SK-N-SH treated with all-trans-retinoic acid at 6 μM for 48 hours (cell line): ENCODE measurements around the gene ASTN2.

Experiments used
- CREB5 ChIP-seq: fragments of 250-450 bp; sonication (Bioruptor Pico); IDR thresholded peaks from 2 replicates; pipeline ENCODE4 v1.5.1; 2020; ENCODE audit warnings: low read depth, mild to moderate bottlenecking, moderate library complexity
- ESRRG ChIP-seq: fragments of 250-450 bp; sonication (Bioruptor Pico); IDR thresholded peaks from 2 replicates; pipeline ENCODE4 v1.6.1; 2021; ENCODE audit warnings: mild to moderate bottlenecking
- ISL1 ChIP-seq: fragments of 250-450 bp; sonication (Bioruptor Pico); IDR thresholded peaks from 2 replicates; pipeline ENCODE4 v2.1.2; 2022; ENCODE audit warnings: mild to moderate bottlenecking, moderate library complexity
- RARB ChIP-seq: fragments of 250-450 bp; sonication (Bioruptor Pico); IDR thresholded peaks from 2 replicates; pipeline ENCODE4 v1.8.0; 2021; ENCODE audit warnings: mild to moderate bottlenecking, moderate library complexity
- TCF4 ChIP-seq: fragments of 250-450 bp; sonication (Bioruptor Pico); IDR thresholded peaks from 2 replicates; pipeline ENCODE4 v1.8.0; 2021; ENCODE audit warnings: mild to moderate bottlenecking, moderate library complexity, borderline replicate concordance
- TSHZ2 ChIP-seq: fragments of 250-450 bp; sonication (Bioruptor Pico); IDR thresholded peaks from 2 replicates; pipeline ENCODE4 v1.5.0; 2020; ENCODE audit warnings: mild to moderate bottlenecking, moderate library complexity
- ZFP30 ChIP-seq: fragments of 450-650 bp; formaldehyde crosslinking; IDR thresholded peaks from 2 replicates; pipeline ENCODE4 v1.5.0; 2022; ENCODE audit warnings: mild to moderate bottlenecking, moderate library complexity
- ZNF565 ChIP-seq: fragments of 450-650 bp; formaldehyde crosslinking; conservative IDR thresholded peaks from 2 replicates; pipeline ENCODE4 v1.5.0; 2020; ENCODE audit warnings: low read depth, mild to moderate bottlenecking, moderate library complexity
- ZNF70 ChIP-seq: fragments of 450-650 bp; formaldehyde crosslinking; IDR thresholded peaks from 2 replicates; pipeline ENCODE4 v1.5.0; 2020; ENCODE audit warnings: mild to moderate bottlenecking, moderate library complexity
- TF ChIP-seq, protein P1 (sequence below): fragments of 250-450 bp; sonication (Bioruptor Pico); IDR thresholded peaks from 2 replicates; pipeline ENCODE4 v1.8.0; 2020; ENCODE audit warnings: mild to moderate bottlenecking, moderate library complexity, borderline replicate concordance
- TF ChIP-seq, protein P2 (sequence below): fragments of 250-450 bp; sonication (Bioruptor Pico); IDR thresholded peaks from 2 replicates; pipeline ENCODE4 v1.5.1; 2021; ENCODE audit warnings: mild to moderate bottlenecking, moderate library complexity

GRCh38 chr9:116789081-116789480 is 625.8 kb downstream of the ASTN2 start:
- TF ChIP-seq TSHZ2 (CRISPR knock-in tag) (no peak), ISL1 (CRISPR knock-in tag) (no peak), RARB (CRISPR knock-in tag) (no peak), ZFP30 (no peak), ZNF70 (CRISPR knock-in tag) (no peak), TCF4 (CRISPR knock-in tag) (no peak), CREB5 (CRISPR knock-in tag) (no peak), ZNF565 (CRISPR knock-in tag) (no peak), ESRRG (CRISPR knock-in tag) (no peak)
- TF ChIP-seq, protein P1, sequence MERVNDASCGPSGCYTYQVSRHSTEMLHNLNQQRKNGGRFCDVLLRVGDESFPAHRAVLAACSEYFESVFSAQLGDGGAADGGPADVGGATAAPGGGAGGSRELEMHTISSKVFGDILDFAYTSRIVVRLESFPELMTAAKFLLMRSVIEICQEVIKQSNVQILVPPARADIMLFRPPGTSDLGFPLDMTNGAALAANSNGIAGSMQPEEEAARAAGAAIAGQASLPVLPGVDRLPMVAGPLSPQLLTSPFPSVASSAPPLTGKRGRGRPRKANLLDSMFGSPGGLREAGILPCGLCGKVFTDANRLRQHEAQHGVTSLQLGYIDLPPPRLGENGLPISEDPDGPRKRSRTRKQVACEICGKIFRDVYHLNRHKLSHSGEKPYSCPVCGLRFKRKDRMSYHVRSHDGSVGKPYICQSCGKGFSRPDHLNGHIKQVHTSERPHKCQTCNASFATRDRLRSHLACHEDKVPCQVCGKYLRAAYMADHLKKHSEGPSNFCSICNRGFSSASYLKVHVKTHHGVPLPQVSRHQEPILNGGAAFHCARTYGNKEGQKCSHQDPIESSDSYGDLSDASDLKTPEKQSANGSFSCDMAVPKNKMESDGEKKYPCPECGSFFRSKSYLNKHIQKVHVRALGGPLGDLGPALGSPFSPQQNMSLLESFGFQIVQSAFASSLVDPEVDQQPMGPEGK (CRISPR knock-in tag) = no peak
- TF ChIP-seq, protein P2, sequence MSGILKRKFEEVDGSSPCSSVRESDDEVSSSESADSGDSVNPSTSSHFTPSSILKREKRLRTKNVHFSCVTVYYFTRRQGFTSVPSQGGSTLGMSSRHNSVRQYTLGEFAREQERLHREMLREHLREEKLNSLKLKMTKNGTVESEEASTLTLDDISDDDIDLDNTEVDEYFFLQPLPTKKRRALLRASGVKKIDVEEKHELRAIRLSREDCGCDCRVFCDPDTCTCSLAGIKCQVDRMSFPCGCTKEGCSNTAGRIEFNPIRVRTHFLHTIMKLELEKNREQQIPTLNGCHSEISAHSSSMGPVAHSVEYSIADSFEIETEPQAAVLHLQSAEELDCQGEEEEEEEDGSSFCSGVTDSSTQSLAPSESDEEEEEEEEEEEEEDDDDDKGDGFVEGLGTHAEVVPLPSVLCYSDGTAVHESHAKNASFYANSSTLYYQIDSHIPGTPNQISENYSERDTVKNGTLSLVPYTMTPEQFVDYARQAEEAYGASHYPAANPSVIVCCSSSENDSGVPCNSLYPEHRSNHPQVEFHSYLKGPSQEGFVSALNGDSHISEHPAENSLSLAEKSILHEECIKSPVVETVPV (CRISPR knock-in tag) = no peak
